GM21529 (cell line): ENCODE data around the gene RFNG.

Experiments used
- ATAC-seq: cut with Tn5 transposase; IDR thresholded peaks from one replicate; pipeline ENCODE4 v1.9.1; 2021; ENCODE audit not compliant: unreplicated experiment

Gene RFNG

GRCh38 chr17:82089723-82090548, 38.3 kb upstream of the RFNG start:
- no peak for ATAC-seq

- no peak for ATAC-seq
Measured at GRCh38 chr17:82088838-82089722, 37.5 kb upstream of the RFNG start.

- ATAC-seq: no peak
Measured at GRCh38 chr17:82087961-82088837, 36.6 kb upstream of the RFNG start.

- no peak for ATAC-seq
Measured at GRCh38 chr17:82086941-82087906, 35.6 kb upstream of the RFNG start.

- ATAC-seq: no peak
Measured at GRCh38 chr17:82085931-82086764, 34.5 kb upstream of the RFNG start.

- ATAC-seq: no peak
Measured at GRCh38 chr17:82085031-82085861, 33.6 kb upstream of the RFNG start.

- ATAC-seq: no peak
Measured at GRCh38 chr17:82084373-82085030, 32.9 kb upstream of the RFNG start.

GRCh38 chr17:82083533-82084359, 32.1 kb upstream of the RFNG start:
- ATAC-seq: no peak

GRCh38 chr17:82083009-82083408, 31.4 kb upstream of the RFNG start:
- no peak for ATAC-seq

GRCh38 chr17:82082456-82082855, 30.8 kb upstream of the RFNG start:
- no peak for ATAC-seq

- ATAC-seq: no peak
Measured at GRCh38 chr17:82081966-82082365, 30.4 kb upstream of the RFNG start.

GRCh38 chr17:82081546-82081945, 29.9 kb upstream of the RFNG start:
- no peak for ATAC-seq

- ATAC-seq: no peak
Measured at GRCh38 chr17:82080789-82081464, 29.3 kb upstream of the RFNG start.

GRCh38 chr17:82080048-82080788, 28.6 kb upstream of the RFNG start:
- no peak for ATAC-seq

GRCh38 chr17:82079001-82079677, 27.5 kb upstream of the RFNG start:
- no peak for ATAC-seq
